Endothelial cell of umbilical vein (primary cell): ENCODE measurements around the gene ARHGEF28.

Experiments
- EZH2 ChIP-seq: IDR thresholded peaks from 2 replicates; pipeline ENCODE4 v1.6.1; 2012; ENCODE audit warnings: borderline replicate concordance, low read depth, mild to moderate bottlenecking, moderate library complexity, low read length, inconsistent platforms; ENCODE audit not compliant: severe bottlenecking
- GATA2 ChIP-seq: IDR thresholded peaks from 2 replicates; pipeline ENCODE4 v1.7.0; 2011; ENCODE audit warnings: low read depth, mild to moderate bottlenecking, moderate library complexity, mixed read lengths, low read length; ENCODE audit not compliant: insufficient read length, insufficient read depth
- POLR2A ChIP-seq: IDR thresholded peaks from 2 replicates; pipeline ENCODE4 v1.6.1; 2012; ENCODE audit warnings: low read depth, mild to moderate bottlenecking, control low read depth, low read length
- POLR2AphosphoS5 ChIP-seq: IDR thresholded peaks from 2 replicates; pipeline ENCODE4 v1.6.1; 2012; ENCODE audit warnings: low read depth, mild to moderate bottlenecking, control low read depth, low read length, moderate library complexity; ENCODE audit not compliant: insufficient read depth
- TF ChIP-seq, protein P1 (sequence below), 2 donors: IDR thresholded peaks; 1 replicate in 1 of 2; 2 replicates in 1 of 2; pipeline ENCODE4 v1.5.1; 2011; ENCODE audit warnings: low read length in 2 of 2, mild to moderate bottlenecking in 2 of 2, moderate library complexity in 2 of 2, control low read depth in 1 of 2, inconsistent platforms in 1 of 2, low read depth in 1 of 2; ENCODE audit not compliant: insufficient read depth in 1 of 2; ENCODE audit errors: extremely low read depth in 1 of 2
- TF ChIP-seq, protein P2 (sequence below): IDR thresholded peaks from 2 replicates; pipeline ENCODE4 v1.6.1; 2011; ENCODE audit not compliant: insufficient read depth, insufficient read length

DNA sequence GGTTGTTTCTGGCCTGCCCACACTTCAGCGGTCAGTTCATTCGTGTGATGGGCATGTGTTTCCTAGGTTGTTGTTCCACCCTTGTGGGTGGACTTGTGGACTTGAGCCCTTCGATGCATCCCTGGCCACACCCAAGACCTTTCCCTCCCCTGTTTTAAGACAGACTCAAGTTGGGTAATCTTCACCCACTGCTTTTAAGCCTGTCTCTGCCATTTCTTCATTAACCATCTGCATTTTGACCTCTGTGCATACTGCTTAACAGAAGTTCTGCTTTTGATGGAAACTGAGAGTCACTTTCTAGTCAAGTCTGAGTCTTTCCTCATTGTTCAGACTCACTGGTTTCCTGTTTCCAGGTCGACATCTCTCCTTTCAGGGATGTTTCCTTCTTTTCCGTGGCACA, 233.7 kb downstream of the ARHGEF28 start:
- TF ChIP-seq, protein P1, sequence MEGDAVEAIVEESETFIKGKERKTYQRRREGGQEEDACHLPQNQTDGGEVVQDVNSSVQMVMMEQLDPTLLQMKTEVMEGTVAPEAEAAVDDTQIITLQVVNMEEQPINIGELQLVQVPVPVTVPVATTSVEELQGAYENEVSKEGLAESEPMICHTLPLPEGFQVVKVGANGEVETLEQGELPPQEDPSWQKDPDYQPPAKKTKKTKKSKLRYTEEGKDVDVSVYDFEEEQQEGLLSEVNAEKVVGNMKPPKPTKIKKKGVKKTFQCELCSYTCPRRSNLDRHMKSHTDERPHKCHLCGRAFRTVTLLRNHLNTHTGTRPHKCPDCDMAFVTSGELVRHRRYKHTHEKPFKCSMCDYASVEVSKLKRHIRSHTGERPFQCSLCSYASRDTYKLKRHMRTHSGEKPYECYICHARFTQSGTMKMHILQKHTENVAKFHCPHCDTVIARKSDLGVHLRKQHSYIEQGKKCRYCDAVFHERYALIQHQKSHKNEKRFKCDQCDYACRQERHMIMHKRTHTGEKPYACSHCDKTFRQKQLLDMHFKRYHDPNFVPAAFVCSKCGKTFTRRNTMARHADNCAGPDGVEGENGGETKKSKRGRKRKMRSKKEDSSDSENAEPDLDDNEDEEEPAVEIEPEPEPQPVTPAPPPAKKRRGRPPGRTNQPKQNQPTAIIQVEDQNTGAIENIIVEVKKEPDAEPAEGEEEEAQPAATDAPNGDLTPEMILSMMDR (IDR thresholded peaks at IDR 0.05; ENCODE audit: extremely low read depth in 1 of 2, insufficient read depth in 1 of 2, low read depth in 1 of 2, low read length in 2 of 2) = no peak
- no peak for TF ChIP-seq POLR2AphosphoS5
- TF ChIP-seq POLR2A = no peak
- TF ChIP-seq GATA2 = no peak
- TF ChIP-seq, protein P2, sequence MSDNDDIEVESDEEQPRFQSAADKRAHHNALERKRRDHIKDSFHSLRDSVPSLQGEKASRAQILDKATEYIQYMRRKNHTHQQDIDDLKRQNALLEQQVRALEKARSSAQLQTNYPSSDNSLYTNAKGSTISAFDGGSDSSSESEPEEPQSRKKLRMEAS = no peak
- no peak for TF ChIP-seq EZH2
